DND-41 (cell line): ENCODE measurements around the gene C17orf78.
"Not testable (repeated sequence)": the region's sequence is repeated elsewhere in the genome, so short reads cannot be mapped to it uniquely, and the experiment has no call there.

Source experiments
- ATAC-seq: fragments of 200-7000 bp; cut with Tn5 transposase; 3 replicates; pipeline ENCODE4 v1.9.1; 2021; ENCODE audit warnings: low read depth; ENCODE audit not compliant: insufficient read depth
- DNase-seq: peaks from one replicate; pipeline ENCODE4 v3.0.0-alpha.2; 2020
- H2AFZ ChIP-seq: 2 replicates; pipeline ENCODE4 v1.6.0; 2012; ENCODE audit warnings: low read depth, low read length
- H3K27ac ChIP-seq: 2 replicates; pipeline ENCODE4 v1.5.1; 2012; ENCODE audit warnings: low read length, inconsistent platforms
- H3K27me3 ChIP-seq: fragments of 200-600 bp; sonication (generic); 2 replicates; pipeline ENCODE4 v1.6.0; 2012; ENCODE audit warnings: low read length, mild to moderate bottlenecking, inconsistent platforms; ENCODE audit not compliant: insufficient read depth, poor library complexity
- H3K36me3 ChIP-seq: 2 replicates; pipeline ENCODE4 v1.5.1; 2012; ENCODE audit warnings: low read length, inconsistent platforms; ENCODE audit not compliant: insufficient read depth
- H3K4me1 ChIP-seq: 2 replicates; pipeline ENCODE4 v1.5.1; 2012; ENCODE audit warnings: mild to moderate bottlenecking, low read length; ENCODE audit not compliant: insufficient read depth
- H3K4me2 ChIP-seq: 2 replicates; pipeline ENCODE4 v1.6.0; 2012; ENCODE audit warnings: mild to moderate bottlenecking, moderate library complexity, low read length, inconsistent platforms; ENCODE audit not compliant: insufficient read depth
- H3K4me3 ChIP-seq, 2 experiments: fragments of 200-600 bp in 1 of 2; shearing (Covaris generic) in 1 of 2; 2 replicates each; pipeline ENCODE4 v1.5.1; 2012 to 2016; ENCODE audit warnings: inconsistent platforms in 2 of 2, low read length in 2 of 2, mild to moderate bottlenecking in 2 of 2, low read depth in 1 of 2, moderate library complexity in 1 of 2
- H3K79me2 ChIP-seq: 2 replicates; pipeline ENCODE4 v1.6.0; 2012; ENCODE audit warnings: low read length, inconsistent platforms; ENCODE audit not compliant: insufficient read depth
- H3K9ac ChIP-seq: 2 replicates; pipeline ENCODE4 v1.6.0; 2012; ENCODE audit warnings: low read depth, mild to moderate bottlenecking, inconsistent platforms, low read length, moderate library complexity
- H3K9me3 ChIP-seq: 2 replicates; pipeline ENCODE4 v1.5.1; 2012; ENCODE audit warnings: low read length, moderate library complexity, mild to moderate bottlenecking, inconsistent platforms; ENCODE audit not compliant: insufficient read depth, severe bottlenecking
- H4K20me1 ChIP-seq: 2 replicates; pipeline ENCODE4 v1.6.0; 2012; ENCODE audit warnings: low read length; ENCODE audit not compliant: insufficient read depth
- EZH2 ChIP-seq: IDR thresholded peaks from 3 replicates; pipeline ENCODE4 v1.6.1; 2012; ENCODE audit warnings: borderline replicate concordance, low read depth, mild to moderate bottlenecking, moderate library complexity, low read length, inconsistent platforms; ENCODE audit not compliant: severe bottlenecking
- TF ChIP-seq, protein P1 (sequence below): IDR thresholded peaks from 2 replicates; pipeline ENCODE4 v1.5.1; 2012; ENCODE audit warnings: borderline replicate concordance, low read length, moderate library complexity, mild to moderate bottlenecking; ENCODE audit not compliant: poor library complexity, severe bottlenecking; ENCODE audit errors: extremely low read depth

The C17orf78 gene

DNA sequence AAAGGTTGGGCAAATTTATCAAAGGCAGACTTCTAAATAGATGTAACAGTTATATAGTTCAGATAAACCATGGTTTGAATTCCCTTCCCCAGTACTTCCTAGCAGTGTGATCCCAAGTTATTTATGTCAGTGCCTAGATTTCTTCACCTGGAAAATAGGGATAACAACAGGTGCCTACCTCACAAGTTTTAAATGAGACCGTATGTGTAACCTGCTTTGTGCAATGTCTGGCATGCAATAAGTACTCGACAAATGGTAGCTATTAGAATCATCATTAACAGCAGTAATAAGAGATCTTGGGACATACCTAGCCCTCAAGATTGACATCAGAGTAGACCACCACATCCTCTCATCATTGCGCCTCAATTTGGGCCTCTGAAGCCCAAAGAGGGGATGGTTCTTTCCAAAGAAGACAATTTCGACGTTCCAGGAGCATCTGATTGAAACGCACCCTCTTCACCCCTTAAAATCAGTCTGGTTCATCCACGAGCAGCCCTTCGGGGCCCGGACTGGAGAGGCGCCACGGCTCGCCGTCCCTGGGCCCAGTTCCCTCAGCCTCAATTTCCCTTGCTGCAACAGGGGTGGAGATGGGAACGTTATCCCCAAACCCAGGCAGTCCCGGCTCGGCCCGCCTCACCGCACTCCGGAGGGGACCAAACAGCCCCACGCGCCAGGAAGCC is 30.3 kb downstream of the C17orf78 start:
- 0 out of 2 replicates have a peak, but pooled peaks cover 3% of the 10 kb centered on the region for H4K20me1 ChIP-seq
- H3K27ac ChIP-seq = peak overlapping the region; percentile 95
- peak overlapping the region; percentile 95 for H3K4me2 ChIP-seq
- no peaks in the 10 kb centered on the region for H3K27me3 ChIP-seq
- peaks cover 52% of the 10 kb centered on the region for H3K4me1 ChIP-seq
- TF ChIP-seq, protein P1, sequence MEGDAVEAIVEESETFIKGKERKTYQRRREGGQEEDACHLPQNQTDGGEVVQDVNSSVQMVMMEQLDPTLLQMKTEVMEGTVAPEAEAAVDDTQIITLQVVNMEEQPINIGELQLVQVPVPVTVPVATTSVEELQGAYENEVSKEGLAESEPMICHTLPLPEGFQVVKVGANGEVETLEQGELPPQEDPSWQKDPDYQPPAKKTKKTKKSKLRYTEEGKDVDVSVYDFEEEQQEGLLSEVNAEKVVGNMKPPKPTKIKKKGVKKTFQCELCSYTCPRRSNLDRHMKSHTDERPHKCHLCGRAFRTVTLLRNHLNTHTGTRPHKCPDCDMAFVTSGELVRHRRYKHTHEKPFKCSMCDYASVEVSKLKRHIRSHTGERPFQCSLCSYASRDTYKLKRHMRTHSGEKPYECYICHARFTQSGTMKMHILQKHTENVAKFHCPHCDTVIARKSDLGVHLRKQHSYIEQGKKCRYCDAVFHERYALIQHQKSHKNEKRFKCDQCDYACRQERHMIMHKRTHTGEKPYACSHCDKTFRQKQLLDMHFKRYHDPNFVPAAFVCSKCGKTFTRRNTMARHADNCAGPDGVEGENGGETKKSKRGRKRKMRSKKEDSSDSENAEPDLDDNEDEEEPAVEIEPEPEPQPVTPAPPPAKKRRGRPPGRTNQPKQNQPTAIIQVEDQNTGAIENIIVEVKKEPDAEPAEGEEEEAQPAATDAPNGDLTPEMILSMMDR = no peak
- no peak for TF ChIP-seq EZH2
- peaks cover 18% of the 10 kb centered on the region for H3K36me3 ChIP-seq
- H3K4me3 ChIP-seq = peak overlapping the region; percentile 91 to 92
- H2AFZ ChIP-seq = peak overlapping the region; percentile 93
- peaks cover 71% of the 10 kb centered on the region for H3K79me2 ChIP-seq
- peak; percentile 29 for ATAC-seq
- no peaks in the 10 kb centered on the region for H3K9me3 ChIP-seq
- peak overlapping the region; percentile 98 for H3K9ac ChIP-seq
- DNase-seq = no peak

- H3K4me3 ChIP-seq = peak within 1 kb of the TSS; percentile 91 to 92
- TF ChIP-seq EZH2 = no peak
- TF ChIP-seq, protein P1 = no peak
- peaks cover 52% of the 10 kb centered on the region for H3K4me1 ChIP-seq
- peak; percentile 82 for DNase-seq
- H3K79me2 ChIP-seq = peaks cover 76% of the 10 kb centered on the region
- peak within 1 kb of the TSS; percentile 98 for H3K9ac ChIP-seq
- H3K27ac ChIP-seq = peak within 1 kb of the TSS; percentile 95
- peak within 1 kb of the TSS; percentile 93 for H2AFZ ChIP-seq
- H3K4me2 ChIP-seq = peak within 1 kb of the TSS; percentile 95
- H4K20me1 ChIP-seq = 0 out of 2 replicates have a peak, but pooled peaks cover 3% of the 10 kb centered on the region
- H3K9me3 ChIP-seq = no peaks in the 10 kb centered on the region
- peak; percentile 93 for ATAC-seq
- H3K27me3 ChIP-seq = no peaks in the 10 kb centered on the region
- H3K36me3 ChIP-seq = peaks cover 26% of the 10 kb centered on the region
Measured at GRCh38 chr17:37406635-37407461, 31.1 kb downstream of the C17orf78 start, which contains the start of the genes ACACA and TADA2A. Gene ACACA (minus strand): TSS chr17:37406836. CDS start chr17:37406299, 537 bp downstream. Gene TADA2A (plus strand): TSS chr17:37406886. CDS start chr17:37411366, 4,480 bp downstream.

DNA sequence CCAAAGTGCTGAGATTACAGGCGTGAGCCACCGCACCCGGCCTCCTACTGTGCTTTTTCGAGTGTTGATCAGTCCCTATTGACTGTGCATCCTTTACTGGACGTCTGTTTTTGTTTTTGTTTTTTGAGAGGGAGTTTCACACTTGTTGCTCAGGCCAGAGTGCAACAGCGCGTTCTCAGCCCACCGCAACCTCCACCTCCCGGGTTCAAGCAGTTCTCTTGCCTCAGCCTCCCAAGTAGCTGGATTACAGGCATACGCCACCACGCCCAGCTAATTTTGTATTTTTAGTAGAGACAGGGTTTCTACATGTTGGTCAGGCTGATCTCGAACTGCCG is 32.3 kb downstream of the C17orf78 start:
- H3K9me3 ChIP-seq, H2AFZ ChIP-seq, H4K20me1 ChIP-seq, DNase-seq, H3K27me3 ChIP-seq, ATAC-seq: not testable (repeated sequence)
- H3K27ac ChIP-seq = 0 out of 2 replicates have a peak overlapping the region, but pooled peaks have one; percentile 37
- peaks cover 35% of the 10 kb centered on the region for H3K36me3 ChIP-seq
- H3K4me3 ChIP-seq = peak overlapping the region in 1 of 2 experiments; percentile 91; a peak in 2 of 4 replicates
- peak overlapping the region; percentile 98 for H3K9ac ChIP-seq
- peak overlapping the region; percentile 68 for H3K4me2 ChIP-seq
- H3K79me2 ChIP-seq = peaks cover 78% of the 10 kb centered on the region
- peaks cover 52% of the 10 kb centered on the region for H3K4me1 ChIP-seq

DNA sequence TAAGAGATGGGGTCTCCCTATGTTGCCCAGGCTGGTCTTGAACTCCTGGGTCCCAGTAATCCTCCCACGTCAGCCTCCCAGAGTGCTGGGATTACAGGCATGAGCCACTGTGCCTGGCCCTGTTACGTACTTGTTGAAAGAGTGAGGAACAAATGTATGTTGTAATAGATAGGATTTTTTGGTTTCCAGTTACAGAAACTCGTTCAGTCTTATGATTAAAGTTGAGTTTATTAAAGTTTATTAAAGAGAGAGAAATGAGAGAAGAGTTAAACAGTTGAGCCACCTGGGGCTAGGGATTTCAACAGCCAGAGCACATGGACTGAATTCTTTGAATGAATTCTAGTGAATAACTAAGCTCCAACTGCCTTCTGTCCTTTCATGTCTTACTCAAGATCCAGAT is 34.6 kb downstream of the C17orf78 start:
- no peak overlapping the region for H3K4me3 ChIP-seq
- peaks cover 35% of the 10 kb centered on the region for H3K4me1 ChIP-seq
- peaks cover 74% of the 10 kb centered on the region for H3K79me2 ChIP-seq
- H3K27me3 ChIP-seq = no peaks in the 10 kb centered on the region
- no peak overlapping the region for H2AFZ ChIP-seq
- no peaks in the 10 kb centered on the region for H3K9me3 ChIP-seq
- no peak overlapping the region for H3K9ac ChIP-seq
- H4K20me1 ChIP-seq = no peaks in the 10 kb centered on the region
- no peak for ATAC-seq
- no peak for DNase-seq
- peaks cover 57% of the 10 kb centered on the region for H3K36me3 ChIP-seq
- H3K4me2 ChIP-seq = no peak overlapping the region
- TF ChIP-seq, protein P1 = no peak
- TF ChIP-seq EZH2 = no peak
- no peak overlapping the region for H3K27ac ChIP-seq
